ENCODE data around the gene TLN1. TPM values are rescaled to one million over a fixed set of nuclear protein-coding genes. Genes with fewer than 3 reads are reported as not detected.

Gene TLN1
- total and polyA plus RNA-seq, 2 of the 8 experiments (the other 6 are each of a cell fraction or from before 2014, with no cell fraction given): 28.1 to 90.1 TPM

DNA sequence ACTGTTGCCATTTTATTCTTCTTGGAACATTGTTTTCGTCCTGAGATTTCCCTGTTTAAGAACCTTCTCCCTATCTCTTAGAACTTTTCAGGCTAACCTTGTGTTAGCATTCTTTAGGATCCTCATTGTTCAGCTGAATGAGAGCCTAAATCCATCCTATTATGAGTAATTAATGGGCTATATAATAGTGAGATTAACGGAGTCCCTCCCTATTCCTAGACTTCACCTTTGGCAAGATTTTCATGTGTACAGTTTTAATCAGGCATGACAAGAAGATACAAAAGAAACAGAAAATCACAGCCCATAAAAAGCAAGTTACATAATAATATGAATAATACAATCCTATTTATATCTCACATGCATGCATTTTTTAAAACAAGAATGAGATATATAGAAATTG is 31.2 kb upstream of the TLN1 start:
- Histone ChIP-seq H3K79me1 (ENCODE audit: low read depth, low read length) (no peaks in the 10 kb centered on the region), H3K4me2 (ENCODE audit: insufficient read depth in 1 of 2, low read depth in 2 of 2, low read length in 2 of 2) (no peak overlapping the region), H3K27me3 (replicated peaks in 1 of 4; ENCODE audit: control insufficient read depth in 3 of 4, extremely low read depth in 1 of 4, insufficient read depth in 3 of 4, low read length in 3 of 4) (no peaks in the 10 kb centered on the region), H3K4me1 (replicated peaks in 1 of 4; ENCODE audit: control insufficient read depth in 3 of 4, insufficient read depth in 4 of 4, low read length in 3 of 4) (no peaks in the 10 kb centered on the region), H4K8ac (ENCODE audit: extremely low read depth, insufficient read depth, low read length) (no peak overlapping the region), H2BK120ac (replicated peaks; ENCODE audit: low read depth, low read length) (no peak overlapping the region), H2BK5ac (ENCODE audit: low read depth, low read length) (no peak overlapping the region), H4K20me1 (replicated peaks in 1 of 2; ENCODE audit: control insufficient read depth in 1 of 2, insufficient read depth in 2 of 2, low read length in 2 of 2) (no peaks in the 10 kb centered on the region), H3K4ac (replicated peaks; ENCODE audit: insufficient read length, low read depth, low read length) (no peak overlapping the region), H4K91ac (replicated peaks; ENCODE audit: insufficient read length, low read length) (no peak overlapping the region), H3K18ac (ENCODE audit: extremely low read depth, low read length) (no peak overlapping the region), H3K4me3 (ENCODE audit: extremely low read depth in 1 of 4, insufficient read depth in 2 of 4, low read depth in 3 of 4, low read length in 4 of 4) (no peak overlapping the region), H3K79me2 (ENCODE audit: control insufficient read depth in 1 of 2, insufficient read depth in 2 of 2, low read length in 2 of 2) (peaks cover 0 to 20% of the 10 kb centered on the region in 2 experiments; a peak in 2 of 4 replicates), H4K5ac (ENCODE audit: insufficient read length, low read depth, low read length) (no peak overlapping the region), H2BK12ac (ENCODE audit: low read depth, low read length) (no peak overlapping the region), H3K23me2 (ENCODE audit: low read depth, low read length) (no peaks in the 10 kb centered on the region), H3K9me3 (ENCODE audit: insufficient read depth in 2 of 2, low read depth in 1 of 2, low read length in 1 of 2) (no peaks in the 10 kb centered on the region), H3K14ac (ENCODE audit: insufficient read length) (no peak overlapping the region), H2BK20ac (ENCODE audit: low read length) (no peak overlapping the region), H2BK15ac (ENCODE audit: low read length) (no peak overlapping the region), H2AFZ (ENCODE audit: low read length) (no peak overlapping the region), H2AK5ac (ENCODE audit: low read depth, low read length) (no peak overlapping the region), H3K23ac (ENCODE audit: insufficient read length) (no peak overlapping the region), H3K56ac (replicated peaks; ENCODE audit: insufficient read length, low read depth, low read length) (no peak overlapping the region), H3K9ac (replicated peaks in 1 of 4; ENCODE audit: extremely low read depth in 1 of 4, low read depth in 3 of 4, low read length in 3 of 4) (no peak overlapping the region), H3K27ac (ENCODE audit: low read depth, low read length) (no peak overlapping the region), H3K36me3 (ENCODE audit: control insufficient read depth in 2 of 4, insufficient read depth in 4 of 4, low read length in 3 of 4) (no peaks in the 10 kb centered on the region)
- ChIA-PET CTCF (ENCODE audit: partially characterized antibody) (interaction anchor here (0.7 to 0.9 kb wide), 4 partner anchors 8 to 26 kb away, joined by 3 to 4 read pairs (median 4); no protein-coding TSS in a partner anchor), POLR2A (ENCODE audit: partially characterized antibody) (interaction anchor here (0.6 to 0.9 kb wide), 4 partner anchors 12 to 31 kb away, joined by 3 to 4 read pairs (median 3); partner anchors contain the start of genes CREB3, GBA2 and RGP1)
- FAIRE-seq: no peak
- TF ChIP-seq CHD1 (IDR thresholded peaks at IDR 0.05; ENCODE audit: low read depth, low read length): no peak
- TF ChIP-seq NANOG (IDR thresholded peaks at IDR 0.05; ENCODE audit: insufficient read depth, low read depth, low read length, poor library complexity, severe bottlenecking): no peak
- no peak for TF ChIP-seq CBX8 (IDR thresholded peaks at IDR 0.05; ENCODE audit: borderline replicate concordance, low read depth, low read length)
- no peak for TF ChIP-seq YY1 (IDR thresholded peaks at IDR 0.05; ENCODE audit: low read depth, low read length)
- no peak for TF ChIP-seq JUN (IDR thresholded peaks at IDR 0.05; ENCODE audit: low read depth, low read length)
- no peak for TF ChIP-seq POU5F1 (IDR thresholded peaks at IDR 0.05; ENCODE audit: low read depth, low read length)
- no peak for TF ChIP-seq KDM4A (IDR thresholded peaks at IDR 0.05; ENCODE audit: low read depth, low read length, severe bottlenecking)
- no peak for DNase-seq (ENCODE audit: low read depth in 1 of 2, low spot score in 2 of 2)
- WGBS, 2 experiments (ENCODE audit: extremely low coverage in 1 of 2, insufficient coverage in 1 of 2, insufficient read length in 1 of 2, insufficient replicate concordance in 2 of 2, low coverage in 1 of 2, low lambda C conversion rate in 2 of 2, missing lambda C conversion rate in 1 of 2): 87% methylated on average over 2 of the region's 2 CpGs; no CpG with 5 or more reads in 1 of the 2 experiments
